Ramos (cell line): ENCODE results near the gene SDC3.
"Not testable (repeated sequence)": the region's sequence is repeated elsewhere in the genome, so short reads cannot be mapped to it uniquely, and the experiment has no call there.

Experiments
- in situ Hi-C: fragments of 300-500 bp; cut with MboI; formaldehyde crosslinking; loops from one replicate; pipeline ENCODE4 v1.14.3; 2022; ENCODE audit warnings: low sequenced_read_pairs; ENCODE audit not compliant: unreplicated experiment

Gene SDC3

GRCh38 chr1:30879126-30879786, 29.3 kb downstream of the SDC3 start:
- in situ Hi-C loops, result no loop called here

GRCh38 chr1:30878559-30878958, 30.0 kb downstream of the SDC3 start:
- in situ Hi-C loops, result no loop called here

GRCh38 chr1:30878016-30878415, 30.5 kb downstream of the SDC3 start:
- in situ Hi-C loops, result no loop called here

- in situ Hi-C loops, result no loop called here
Observed at GRCh38 chr1:30877205-30877912, 31.2 kb downstream of the SDC3 start.

- in situ Hi-C loops, result no loop called here
Observed at GRCh38 chr1:30876451-30877204, 31.9 kb downstream of the SDC3 start.

- in situ Hi-C loops, result no loop called here
Observed at GRCh38 chr1:30875916-30876315, 32.6 kb downstream of the SDC3 start.

GRCh38 chr1:30875197-30875596, 33.4 kb downstream of the SDC3 start:
- in situ Hi-C loops, result no loop called here

GRCh38 chr1:30874176-30874575, 34.4 kb downstream of the SDC3 start:
- in situ Hi-C loops, result no loop called here

- in situ Hi-C loops, result no loop called here
Observed at GRCh38 chr1:30872948-30873263, 35.7 kb downstream of the SDC3 start.

GRCh38 chr1:30872033-30872947, 36.3 kb downstream of the SDC3 start:
- in situ Hi-C loops, result no loop called here

- in situ Hi-C loops, result no loop called here
Observed at GRCh38 chr1:30871276-30871871, 37.2 kb downstream of the SDC3 start.

GRCh38 chr1:30870656-30871055, 37.9 kb downstream of the SDC3 start:
- in situ Hi-C loops, result no loop called here

GRCh38 chr1:30870035-30870434, 38.5 kb downstream of the SDC3 start:
- in situ Hi-C loops, result no loop called here

- in situ Hi-C loops, result no loop called here
Observed at GRCh38 chr1:30868833-30869435, 39.6 kb downstream of the SDC3 start.

GRCh38 chr1:30868057-30868456, 40.5 kb downstream of the SDC3 start:
- in situ Hi-C loops, result not testable (repeated sequence)

- in situ Hi-C loops, result no loop called here
Observed at GRCh38 chr1:30867537-30867936, 41.0 kb downstream of the SDC3 start.

GRCh38 chr1:30866594-30866993, 42.0 kb downstream of the SDC3 start:
- in situ Hi-C loops, result no loop called here

- in situ Hi-C loops, result no loop called here
Observed at GRCh38 chr1:30864681-30865080, 43.9 kb downstream of the SDC3 start.

- in situ Hi-C loops, result no loop called here
Observed at GRCh38 chr1:30863858-30864604, 44.5 kb downstream of the SDC3 start.
